NB4 (cell line): Measurements from ENCODE around the gene TBX2.

ENCODE experiments used
- MYC ChIP-seq: IDR thresholded peaks from 2 replicates; pipeline ENCODE4 v1.6.1; 2011; ENCODE audit warnings: low read depth, low read length
- POLR2A ChIP-seq: IDR thresholded peaks from 2 replicates; pipeline ENCODE4 v1.6.1; 2011; ENCODE audit warnings: mild to moderate bottlenecking; ENCODE audit not compliant: insufficient read length; ENCODE audit errors: extremely low read depth
- TF ChIP-seq, protein P1 (sequence below): IDR thresholded peaks from one replicate; pipeline ENCODE4 v1.5.1; 2012; ENCODE audit warnings: low read depth, low read length

DNA sequence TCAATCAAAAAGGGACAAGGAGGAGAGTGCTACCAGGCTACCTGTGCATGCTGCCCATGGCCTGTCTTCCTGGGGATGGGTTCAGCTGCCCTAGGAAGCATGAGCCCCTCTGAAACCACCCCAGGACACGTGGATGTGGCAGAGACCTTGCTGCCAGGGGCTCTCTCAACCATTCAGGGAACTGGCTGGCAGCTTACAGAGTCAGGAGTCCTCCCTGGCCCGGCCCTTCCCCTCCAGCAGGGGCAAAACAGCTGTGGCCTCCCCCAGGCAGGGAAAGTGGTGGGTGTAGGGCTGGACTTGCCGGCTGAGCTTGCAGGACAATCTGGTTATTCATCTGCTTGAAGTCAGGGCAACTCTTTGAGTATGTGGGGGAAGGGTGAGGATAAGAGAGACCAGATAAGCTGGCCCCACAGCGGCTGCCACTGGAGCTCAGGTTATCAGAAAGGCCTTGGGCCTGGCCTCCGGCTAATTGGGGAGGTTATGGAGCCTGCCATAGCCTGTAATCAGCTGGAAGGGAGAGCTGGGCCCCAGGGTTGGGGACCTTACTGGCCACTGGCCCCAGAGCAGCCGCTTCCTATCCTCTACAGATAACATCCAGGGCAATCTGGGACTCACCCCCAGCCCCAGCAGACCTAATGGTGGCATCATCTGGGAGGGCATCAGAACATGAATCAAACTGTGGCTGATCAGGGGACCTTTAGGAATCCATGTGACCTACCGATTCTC is 5.6 kb upstream of the TBX2 start:
- TF ChIP-seq POLR2A (no peak), MYC (no peak)
- TF ChIP-seq, protein P1, sequence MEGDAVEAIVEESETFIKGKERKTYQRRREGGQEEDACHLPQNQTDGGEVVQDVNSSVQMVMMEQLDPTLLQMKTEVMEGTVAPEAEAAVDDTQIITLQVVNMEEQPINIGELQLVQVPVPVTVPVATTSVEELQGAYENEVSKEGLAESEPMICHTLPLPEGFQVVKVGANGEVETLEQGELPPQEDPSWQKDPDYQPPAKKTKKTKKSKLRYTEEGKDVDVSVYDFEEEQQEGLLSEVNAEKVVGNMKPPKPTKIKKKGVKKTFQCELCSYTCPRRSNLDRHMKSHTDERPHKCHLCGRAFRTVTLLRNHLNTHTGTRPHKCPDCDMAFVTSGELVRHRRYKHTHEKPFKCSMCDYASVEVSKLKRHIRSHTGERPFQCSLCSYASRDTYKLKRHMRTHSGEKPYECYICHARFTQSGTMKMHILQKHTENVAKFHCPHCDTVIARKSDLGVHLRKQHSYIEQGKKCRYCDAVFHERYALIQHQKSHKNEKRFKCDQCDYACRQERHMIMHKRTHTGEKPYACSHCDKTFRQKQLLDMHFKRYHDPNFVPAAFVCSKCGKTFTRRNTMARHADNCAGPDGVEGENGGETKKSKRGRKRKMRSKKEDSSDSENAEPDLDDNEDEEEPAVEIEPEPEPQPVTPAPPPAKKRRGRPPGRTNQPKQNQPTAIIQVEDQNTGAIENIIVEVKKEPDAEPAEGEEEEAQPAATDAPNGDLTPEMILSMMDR: no peak
